ENCODE results near the gene SEMA6C.

DNA sequence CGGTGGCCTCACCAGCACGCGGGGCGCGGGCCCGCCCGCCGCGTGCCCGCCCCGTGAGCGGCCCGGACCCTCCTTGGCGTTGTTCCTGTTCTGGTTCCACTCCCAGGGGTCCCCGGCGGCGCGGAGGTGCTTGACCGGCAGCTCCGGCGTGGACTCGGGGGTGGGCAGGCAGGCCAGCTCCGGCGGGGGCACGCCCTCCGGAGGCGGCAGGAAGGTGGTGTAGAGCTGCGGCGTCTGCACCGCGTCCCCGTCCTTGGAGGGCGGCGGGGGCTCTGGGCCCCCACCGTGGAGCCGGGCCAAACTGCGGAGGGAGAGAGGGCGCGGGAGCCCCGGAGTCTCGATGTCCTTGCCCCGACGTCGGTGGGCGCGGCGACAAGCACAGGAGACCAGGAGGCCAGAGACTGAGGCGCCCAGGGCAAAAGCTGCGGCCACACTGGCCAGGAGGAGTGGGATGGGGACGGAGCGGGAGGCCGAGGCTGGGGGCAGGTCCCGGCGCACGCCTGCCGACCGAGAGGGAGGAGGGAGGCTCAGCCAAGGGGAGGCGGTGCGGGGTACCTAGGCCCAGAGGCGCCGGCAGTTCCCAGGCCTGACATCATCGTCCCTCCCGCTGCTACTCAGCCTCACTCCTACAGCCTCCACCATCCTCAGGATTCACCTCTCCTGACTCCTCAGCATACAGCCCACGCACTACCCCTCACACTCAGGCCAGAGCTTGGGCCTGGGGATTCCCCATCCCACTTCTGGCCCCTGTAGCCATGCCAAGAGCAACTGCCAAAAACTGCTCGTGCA lies 13.2 kb downstream of the SEMA6C start:
- TF ChIP-seq POLR2AphosphoS5 (IDR thresholded peaks at IDR 0.05; ENCODE audit: borderline replicate concordance, low read depth, low read length) (no peak), EZH2 (IDR thresholded peaks at IDR 0.05) (no peak)
